Measurements from ENCODE around the gene HEATR5A.

DNA sequence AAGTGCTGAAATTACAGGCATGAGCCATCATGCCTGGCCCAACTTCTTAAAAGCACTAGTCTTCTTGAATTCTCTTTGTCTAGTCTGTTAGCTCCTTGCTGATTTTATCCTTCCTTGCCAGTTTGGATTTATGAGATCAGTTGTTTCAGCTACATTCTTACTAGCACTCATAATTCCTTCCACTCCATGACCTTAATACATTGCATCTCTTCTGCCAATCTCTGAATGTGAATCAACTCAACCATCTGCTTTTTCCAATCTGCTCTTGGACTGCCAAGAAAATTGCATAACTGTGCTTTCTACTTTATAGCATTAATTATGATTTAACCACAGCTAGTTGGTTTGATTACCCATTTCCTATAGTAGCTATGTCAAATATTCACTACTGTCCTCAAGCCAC lies 14.9 kb upstream of the HEATR5A start:
- TF ChIP-seq, protein P1, sequence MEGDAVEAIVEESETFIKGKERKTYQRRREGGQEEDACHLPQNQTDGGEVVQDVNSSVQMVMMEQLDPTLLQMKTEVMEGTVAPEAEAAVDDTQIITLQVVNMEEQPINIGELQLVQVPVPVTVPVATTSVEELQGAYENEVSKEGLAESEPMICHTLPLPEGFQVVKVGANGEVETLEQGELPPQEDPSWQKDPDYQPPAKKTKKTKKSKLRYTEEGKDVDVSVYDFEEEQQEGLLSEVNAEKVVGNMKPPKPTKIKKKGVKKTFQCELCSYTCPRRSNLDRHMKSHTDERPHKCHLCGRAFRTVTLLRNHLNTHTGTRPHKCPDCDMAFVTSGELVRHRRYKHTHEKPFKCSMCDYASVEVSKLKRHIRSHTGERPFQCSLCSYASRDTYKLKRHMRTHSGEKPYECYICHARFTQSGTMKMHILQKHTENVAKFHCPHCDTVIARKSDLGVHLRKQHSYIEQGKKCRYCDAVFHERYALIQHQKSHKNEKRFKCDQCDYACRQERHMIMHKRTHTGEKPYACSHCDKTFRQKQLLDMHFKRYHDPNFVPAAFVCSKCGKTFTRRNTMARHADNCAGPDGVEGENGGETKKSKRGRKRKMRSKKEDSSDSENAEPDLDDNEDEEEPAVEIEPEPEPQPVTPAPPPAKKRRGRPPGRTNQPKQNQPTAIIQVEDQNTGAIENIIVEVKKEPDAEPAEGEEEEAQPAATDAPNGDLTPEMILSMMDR (IDR thresholded peaks at IDR 0.05 in 2 of 3, conservative IDR thresholded peaks at IDR 0.05 in 1 of 3; ENCODE audit: insufficient read depth in 2 of 3, low read depth in 1 of 3, low read length in 3 of 3): no peak
- TF ChIP-seq MAFF (IDR thresholded peaks at IDR 0.05; ENCODE audit: low read length) (no peak), ELF4 (CRISPR knock-in tag; IDR thresholded peaks at IDR 0.05) (no peak), SREBF1 (IDR thresholded peaks at IDR 0.05; ENCODE audit: borderline replicate concordance, low read depth, low read length) (no peak)
